ENCODE data around the gene SPOUT1. TPM values are rescaled to one million over a fixed set of nuclear protein-coding genes. Genes with fewer than 3 reads are reported as not detected.
"Not testable (repeated sequence)": the region's sequence is repeated elsewhere in the genome, so short reads cannot be mapped to it uniquely, and the experiment has no call there.

The SPOUT1 gene
- polyA plus RNA-seq, 4 donors, result 40.3 to 48.7 (median 43.0) TPM

DNA sequence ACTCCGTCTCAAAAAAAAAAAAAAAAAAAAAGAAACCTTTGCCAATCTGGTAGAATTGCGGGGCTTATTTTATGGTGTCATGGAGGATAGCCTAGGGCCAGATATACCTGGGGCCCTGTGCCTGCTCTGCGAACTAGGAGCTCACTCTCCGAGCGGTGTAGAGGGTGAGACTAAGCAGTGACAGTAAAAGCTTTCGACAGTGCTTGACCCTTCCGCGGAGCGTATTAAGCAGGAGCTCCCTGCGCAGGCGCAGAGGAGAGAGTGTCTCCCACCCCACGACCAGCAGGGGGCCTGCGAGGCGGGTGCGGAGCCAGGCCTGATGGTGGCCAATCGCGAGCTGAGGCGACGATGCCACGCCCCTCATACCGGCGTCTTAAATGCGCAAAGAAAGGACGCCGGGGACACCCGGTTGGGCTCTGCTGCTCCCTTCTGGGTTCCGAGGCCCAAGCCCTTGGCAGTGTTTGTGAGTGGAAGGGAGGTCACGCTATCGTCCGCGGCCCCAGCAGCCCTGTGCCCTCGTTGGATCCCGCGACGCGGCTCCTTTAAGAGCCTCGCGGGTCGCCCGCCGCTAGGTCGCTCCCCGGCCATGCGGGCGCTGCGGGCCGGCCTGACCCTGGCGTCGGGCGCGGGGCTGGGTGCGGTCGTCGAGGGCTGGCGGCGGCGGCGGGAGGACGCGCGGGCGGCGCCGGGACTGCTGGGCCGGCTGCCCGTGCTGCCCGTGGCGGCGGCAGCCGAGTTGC lies 11.3 kb downstream of the SPOUT1 start, which contains the start of gene ENDOG:
Gene ENDOG (plus strand): TSS at position 402 of the 740 bp plus-strand sequence. CDS start 185 bp downstream, at position 587.
- peak; percentile 94 to 97 (median 94) for DNase-seq (ENCODE audit: low read depth in 4 of 4, low spot score in 3 of 4)

DNA sequence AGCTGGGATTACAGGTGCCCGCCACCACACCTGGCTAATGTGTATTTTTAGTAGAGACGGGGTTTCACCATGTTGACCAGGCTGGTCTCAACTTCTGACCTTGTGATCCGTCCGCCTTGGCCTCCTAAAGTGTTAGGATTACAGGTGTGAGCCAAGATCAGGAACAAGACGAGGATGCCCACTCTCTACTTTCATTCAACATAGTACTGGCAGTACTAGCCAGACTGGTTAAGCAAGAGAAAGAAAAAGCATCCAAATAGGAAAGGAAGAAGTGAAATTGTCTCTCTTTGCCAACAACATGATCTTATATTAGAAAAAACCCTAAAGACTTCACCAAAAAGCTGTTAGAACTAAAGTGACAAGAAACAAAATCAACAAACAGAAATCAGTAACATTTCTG lies 18.7 kb downstream of the SPOUT1 start:
- DNase-seq (ENCODE audit: low read depth in 4 of 4, low spot score in 3 of 4), result no peak

- DNase-seq (ENCODE audit: low read depth in 4 of 4, low spot score in 3 of 4), result no peak
Measured at GRCh38 chr9:128809831-128810230, 19.8 kb downstream of the SPOUT1 start.

DNA sequence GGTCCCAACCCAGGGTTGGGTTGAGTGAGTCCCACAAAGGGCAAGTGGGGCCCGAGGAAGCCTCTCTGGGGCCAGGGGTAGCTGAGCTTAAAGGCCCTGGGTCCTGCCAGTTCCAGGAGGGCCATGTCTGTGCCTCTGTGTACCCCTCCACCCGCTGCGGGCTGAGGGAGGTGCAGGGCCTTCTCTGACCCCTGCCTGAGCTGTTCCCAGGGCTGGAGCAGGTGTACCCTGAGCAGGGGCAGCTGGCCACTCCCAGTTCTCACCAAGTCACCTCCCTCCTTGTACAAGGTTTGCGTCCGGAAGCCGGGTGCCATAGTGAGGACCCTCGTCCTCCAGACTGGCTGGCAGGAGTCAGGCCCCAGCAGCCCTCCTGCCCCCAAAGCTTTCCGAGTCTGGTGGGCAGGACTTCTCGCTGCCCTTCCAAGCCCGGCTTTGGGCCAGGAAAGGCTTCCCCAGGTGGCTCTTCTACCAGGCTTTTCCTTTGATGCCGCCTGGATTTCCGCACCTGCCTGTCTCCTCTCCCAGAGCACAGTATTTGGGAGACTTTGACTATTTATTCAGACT lies 20.5 kb downstream of the SPOUT1 start:
- no peak for DNase-seq (ENCODE audit: low read depth in 4 of 4, low spot score in 3 of 4)

DNA sequence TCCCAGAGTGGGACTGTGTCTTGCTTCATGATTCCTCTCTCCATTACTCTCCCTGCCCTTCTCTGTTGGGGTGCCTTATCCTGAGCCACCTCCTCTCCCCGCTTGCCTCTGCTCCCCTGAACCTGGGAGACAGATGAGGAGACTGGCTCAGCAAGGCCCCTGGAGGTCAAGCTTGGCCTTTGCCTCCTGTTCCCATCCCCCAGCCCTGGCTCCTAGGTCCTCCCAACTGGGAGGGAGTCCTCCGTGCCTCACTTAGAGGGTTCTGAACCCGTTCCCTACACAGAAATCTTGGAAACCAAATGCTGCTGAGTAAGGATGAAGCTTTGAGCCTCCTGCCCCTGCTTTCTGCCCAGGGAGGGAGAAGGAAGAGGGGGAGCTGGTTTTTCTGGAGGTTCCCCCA lies 21.1 kb downstream of the SPOUT1 start:
- DNase-seq (ENCODE audit: low read depth in 4 of 4, low spot score in 3 of 4), result no peak

- no peak for DNase-seq (ENCODE audit: low read depth in 4 of 4, low spot score in 3 of 4)
Measured at GRCh38 chr9:128807827-128808226, 21.8 kb downstream of the SPOUT1 start.

DNA sequence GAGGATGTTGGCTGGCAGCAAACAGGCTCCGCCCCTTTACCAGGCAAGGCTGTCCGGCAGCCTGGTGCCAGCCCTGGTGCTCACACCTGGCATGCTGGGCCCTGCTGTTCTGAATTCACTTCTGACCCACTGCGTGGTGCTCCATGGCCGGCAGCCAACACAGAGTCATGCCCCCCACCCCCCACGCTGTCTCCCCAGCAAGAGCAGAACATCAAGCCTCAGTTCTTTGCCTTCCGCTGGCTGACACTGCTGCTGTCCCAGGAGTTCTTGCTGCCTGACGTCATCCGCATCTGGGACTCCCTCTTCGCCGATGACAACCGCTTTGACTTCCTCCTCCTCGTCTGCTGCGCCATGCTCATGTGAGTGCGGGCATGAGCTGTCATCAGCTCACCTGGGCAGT lies 23.9 kb downstream of the SPOUT1 start:
- DNase-seq (ENCODE audit: low read depth in 4 of 4, low spot score in 3 of 4), result no peak

GRCh38 chr9:128802482-128802881 lies 27.1 kb downstream of the SPOUT1 start:
- DNase-seq (ENCODE audit: low read depth in 4 of 4, low spot score in 3 of 4), result no peak

- DNase-seq (ENCODE audit: low read depth in 4 of 4, low spot score in 3 of 4), result no peak
Measured at GRCh38 chr9:128800061-128800460, 29.5 kb downstream of the SPOUT1 start.

DNA sequence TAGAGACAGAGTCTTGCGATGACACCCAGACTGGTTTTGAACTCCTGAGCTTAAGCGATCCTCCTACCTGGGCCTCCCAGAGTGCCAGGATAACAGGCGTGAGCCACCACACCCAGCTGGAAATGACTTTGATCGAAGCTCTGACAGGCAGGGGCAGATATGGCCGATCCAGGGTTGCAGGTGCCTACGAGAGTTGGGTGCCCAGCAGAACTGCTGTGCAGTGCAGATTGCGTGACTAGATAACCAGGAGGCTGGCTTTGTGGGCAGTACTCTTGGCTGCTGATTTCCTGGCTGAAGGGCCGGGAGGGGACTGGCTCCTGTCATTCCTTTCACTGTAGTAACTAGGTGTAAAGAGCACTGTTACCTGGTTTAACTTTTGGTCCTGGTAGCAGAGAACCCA lies 30.7 kb downstream of the SPOUT1 start:
- DNase-seq (ENCODE audit: low read depth in 4 of 4, low spot score in 3 of 4), result no peak

- DNase-seq (ENCODE audit: low read depth in 4 of 4, low spot score in 3 of 4), result not testable (repeated sequence)
Measured at GRCh38 chr9:128794961-128795360, 34.6 kb downstream of the SPOUT1 start.

GRCh38 chr9:128792978-128793686 lies 36.5 kb downstream of the SPOUT1 start:
- DNase-seq (ENCODE audit: low read depth in 4 of 4, low spot score in 3 of 4), result no peak

DNA sequence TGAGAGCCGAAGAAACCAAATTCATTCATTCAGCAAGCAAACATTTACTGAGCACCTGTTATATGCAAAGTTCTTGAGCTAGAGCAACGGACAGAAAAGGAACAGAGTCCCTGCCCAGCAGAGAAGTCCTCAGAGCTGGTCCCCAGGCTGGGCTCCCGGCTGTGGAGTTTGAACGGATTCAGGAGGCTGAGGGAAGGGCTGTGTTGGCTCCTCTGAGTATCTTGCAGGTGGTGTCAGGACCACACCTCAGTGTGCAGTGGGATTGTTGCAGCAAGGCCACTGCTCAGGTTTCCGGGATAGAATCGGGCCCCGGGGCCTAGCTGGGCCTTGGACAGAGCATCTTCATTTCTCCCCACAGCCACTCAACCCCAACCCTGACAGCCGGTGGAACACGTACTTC lies 37.5 kb downstream of the SPOUT1 start:
- no peak for DNase-seq (ENCODE audit: low read depth in 4 of 4, low spot score in 3 of 4)

DNA sequence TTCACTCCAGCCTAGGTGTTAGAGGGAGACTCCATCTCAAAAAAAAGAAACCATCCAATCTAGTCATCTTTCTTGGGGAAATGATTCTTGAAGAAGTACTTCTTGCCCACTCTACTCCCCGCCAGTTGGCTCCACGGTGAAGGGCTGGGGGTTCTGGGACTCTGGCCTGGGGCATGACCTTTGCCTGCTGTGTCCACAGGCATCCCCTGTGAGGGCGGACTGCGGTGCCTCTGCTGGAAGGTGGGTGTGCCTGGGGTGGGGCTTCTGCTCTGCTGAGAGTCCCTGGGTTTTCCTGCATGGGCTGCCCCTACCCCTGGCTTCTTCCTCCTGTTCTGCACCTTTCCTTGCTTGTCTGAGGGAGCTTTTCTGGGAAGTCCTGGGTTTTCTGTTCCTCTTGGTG lies 39.1 kb downstream of the SPOUT1 start:
- no peak for DNase-seq (ENCODE audit: low read depth in 4 of 4, low spot score in 3 of 4)

DNA sequence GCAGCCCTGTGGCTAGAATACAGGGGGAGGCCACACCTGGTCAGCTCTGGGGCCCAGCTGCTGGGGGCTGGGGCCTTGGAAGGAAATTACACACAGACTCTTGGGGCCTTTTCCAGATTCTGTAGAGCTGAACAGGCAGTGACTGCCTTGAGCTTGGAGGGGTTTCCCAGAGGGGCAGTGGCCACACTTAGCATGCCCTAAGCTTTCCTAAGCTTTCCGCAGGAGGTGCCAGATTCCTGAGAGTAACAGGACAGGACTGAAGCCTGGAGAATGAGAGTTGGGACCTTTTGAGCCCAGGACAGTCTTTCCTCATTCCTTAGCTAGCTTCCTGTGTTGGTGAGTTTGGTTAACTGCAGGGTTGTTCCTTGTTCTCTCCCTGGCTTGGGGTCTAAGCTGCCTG lies 41.1 kb downstream of the SPOUT1 start:
- DNase-seq (ENCODE audit: low read depth in 4 of 4, low spot score in 3 of 4), result no peak

GRCh38 chr9:128787659-128788058 lies 41.9 kb downstream of the SPOUT1 start:
- DNase-seq (ENCODE audit: low read depth in 4 of 4, low spot score in 3 of 4), result no peak

GRCh38 chr9:128786681-128787601 lies 42.7 kb downstream of the SPOUT1 start, which contains the start of gene TBC1D13:
Gene TBC1D13, plus strand, starts transcription at chr9:128787253. Its CDS starts 101 bp downstream, at chr9:128787354.
- peak in 3 of 4 donors; percentile 49 to 60 (median 57) for DNase-seq (ENCODE audit: low read depth in 4 of 4, low spot score in 3 of 4)

GRCh38 chr9:128785427-128785826 lies 44.2 kb downstream of the SPOUT1 start:
- no peak for DNase-seq (ENCODE audit: low read depth in 4 of 4, low spot score in 3 of 4)

- DNase-seq (ENCODE audit: low read depth in 4 of 4, low spot score in 3 of 4), result no peak
Measured at GRCh38 chr9:128782669-128783068, 46.9 kb downstream of the SPOUT1 start.
